Measurements from ENCODE around the gene ROBO2.

ROBO2 gene

GRCh38 chr3:77259694-77260093, 219.8 kb downstream of the ROBO2 start:
- no peak for DNase-seq (ENCODE audit: extremely low read depth, insufficient read length)
- H3K4me3 ChIP-seq (replicated peaks; ENCODE audit: low read depth, low read length) = no peak overlapping the region
- no peaks in the 10 kb centered on the region for H3K36me3 ChIP-seq (ENCODE audit: control insufficient read depth, insufficient read depth, low read length)
- H3K27me3 ChIP-seq (replicated peaks; ENCODE audit: control insufficient read depth, insufficient read depth, low read length) = no peaks in the 10 kb centered on the region
- no peak for TF ChIP-seq CTCF (IDR thresholded peaks at IDR 0.05; ENCODE audit: insufficient read depth, low read length, poor library complexity, severe bottlenecking)

DNA sequence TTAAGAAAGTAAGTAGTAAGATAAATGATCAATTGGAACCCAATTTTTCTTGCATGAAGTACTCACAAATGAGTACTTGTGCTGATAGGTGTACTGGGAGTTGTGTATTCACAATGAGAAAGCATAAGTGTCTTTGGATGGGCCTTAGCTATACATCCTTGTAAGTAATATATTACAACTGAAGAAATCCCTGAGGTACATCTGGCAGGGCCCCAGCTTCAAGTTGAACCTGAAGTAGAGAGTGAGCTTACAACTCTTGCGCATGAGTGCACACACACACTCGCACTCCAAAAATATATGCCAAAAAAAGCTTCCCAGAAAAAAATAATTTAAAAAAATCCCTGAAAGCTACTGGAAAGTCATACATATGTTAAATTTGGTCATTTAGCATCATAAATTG, 222.5 kb downstream of the ROBO2 start:
- DNase-seq (ENCODE audit: extremely low read depth, insufficient read length) = no peak
- Histone ChIP-seq H3K27me3 (replicated peaks; ENCODE audit: control insufficient read depth, insufficient read depth, low read length) (no peaks in the 10 kb centered on the region), H3K36me3 (ENCODE audit: control insufficient read depth, insufficient read depth, low read length) (no peaks in the 10 kb centered on the region), H3K4me3 (replicated peaks; ENCODE audit: low read depth, low read length) (no peak overlapping the region)
- no peak for TF ChIP-seq CTCF (IDR thresholded peaks at IDR 0.05; ENCODE audit: insufficient read depth, low read length, poor library complexity, severe bottlenecking)

GRCh38 chr3:77267589-77267988, 227.7 kb downstream of the ROBO2 start:
- Histone ChIP-seq H3K36me3 (ENCODE audit: control insufficient read depth, insufficient read depth, low read length) (no peaks in the 10 kb centered on the region), H3K27me3 (replicated peaks; ENCODE audit: control insufficient read depth, insufficient read depth, low read length) (no peaks in the 10 kb centered on the region)

GRCh38 chr3:77271306-77271705, 231.4 kb downstream of the ROBO2 start:
- Histone ChIP-seq H3K4me3 (replicated peaks; ENCODE audit: low read depth, low read length) (no peak overlapping the region), H3K36me3 (ENCODE audit: control insufficient read depth, insufficient read depth, low read length) (no peaks in the 10 kb centered on the region), H3K27me3 (replicated peaks; ENCODE audit: control insufficient read depth, insufficient read depth, low read length) (no peaks in the 10 kb centered on the region)
- TF ChIP-seq CTCF (IDR thresholded peaks at IDR 0.05; ENCODE audit: insufficient read depth, low read length, poor library complexity, severe bottlenecking) = no peak
- DNase-seq (ENCODE audit: extremely low read depth, insufficient read length) = no peak

More at GRCh38 chr3:77267589-77267988, 227.7 kb downstream of the ROBO2 start:
- no peak for DNase-seq (ENCODE audit: extremely low read depth, insufficient read length)
- no peak for TF ChIP-seq CTCF (IDR thresholded peaks at IDR 0.05; ENCODE audit: insufficient read depth, low read length, poor library complexity, severe bottlenecking)
- H3K4me3 ChIP-seq (replicated peaks; ENCODE audit: low read depth, low read length) = no peak overlapping the region

DNA sequence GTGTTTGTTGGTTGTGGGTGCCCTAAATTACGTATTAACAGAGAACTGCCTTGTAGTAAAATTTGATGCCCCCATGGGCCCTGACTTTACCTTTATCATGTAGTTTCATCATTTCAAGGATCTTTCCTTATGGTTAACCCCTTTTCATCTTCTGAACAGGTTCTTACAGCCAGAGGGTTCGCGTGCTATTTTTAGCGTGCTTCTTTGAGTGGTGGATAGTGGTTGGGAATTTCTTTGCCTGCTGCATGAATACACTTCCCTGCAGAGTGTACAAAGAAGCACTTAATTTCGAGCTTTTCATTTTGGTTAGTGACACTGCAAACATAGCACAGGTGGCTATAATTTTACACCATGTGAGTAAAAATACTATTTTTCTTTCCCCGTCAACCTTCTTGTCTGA, 231.8 kb downstream of the ROBO2 start:
- no peaks in the 10 kb centered on the region for H3K27me3 ChIP-seq (replicated peaks; ENCODE audit: control insufficient read depth, insufficient read depth, low read length)
- no peaks in the 10 kb centered on the region for H3K36me3 ChIP-seq (ENCODE audit: control insufficient read depth, insufficient read depth, low read length)
- DNase-seq (ENCODE audit: extremely low read depth, insufficient read length) = no peak
- H3K4me3 ChIP-seq (replicated peaks; ENCODE audit: low read depth, low read length) = no peak overlapping the region
- no peak for TF ChIP-seq CTCF (IDR thresholded peaks at IDR 0.05; ENCODE audit: insufficient read depth, low read length, poor library complexity, severe bottlenecking)

GRCh38 chr3:77279276-77279675, 239.4 kb downstream of the ROBO2 start:
- Histone ChIP-seq H3K27me3 (replicated peaks; ENCODE audit: control insufficient read depth, insufficient read depth, low read length) (no peaks in the 10 kb centered on the region), H3K4me3 (replicated peaks; ENCODE audit: low read depth, low read length) (no peak overlapping the region), H3K36me3 (ENCODE audit: control insufficient read depth, insufficient read depth, low read length) (no peaks in the 10 kb centered on the region)
- TF ChIP-seq CTCF (IDR thresholded peaks at IDR 0.05; ENCODE audit: insufficient read depth, low read length, poor library complexity, severe bottlenecking) = no peak
- no peak for DNase-seq (ENCODE audit: extremely low read depth, insufficient read length)
